Measurements from ENCODE around the gene NXF1. TPM values are rescaled to one million over a fixed set of nuclear protein-coding genes. Genes with fewer than 3 reads are reported as not detected.

Gene NXF1
- total RNA-seq: 47.5 and 52.9 TPM in 2 replicates

GRCh38 chr11:62805076-62805892 is at the start of gene NXF1:
NXF1 (minus strand) TSS chr11:62805440; CDS start chr11:62805356, 84 bp downstream.

DNA sequence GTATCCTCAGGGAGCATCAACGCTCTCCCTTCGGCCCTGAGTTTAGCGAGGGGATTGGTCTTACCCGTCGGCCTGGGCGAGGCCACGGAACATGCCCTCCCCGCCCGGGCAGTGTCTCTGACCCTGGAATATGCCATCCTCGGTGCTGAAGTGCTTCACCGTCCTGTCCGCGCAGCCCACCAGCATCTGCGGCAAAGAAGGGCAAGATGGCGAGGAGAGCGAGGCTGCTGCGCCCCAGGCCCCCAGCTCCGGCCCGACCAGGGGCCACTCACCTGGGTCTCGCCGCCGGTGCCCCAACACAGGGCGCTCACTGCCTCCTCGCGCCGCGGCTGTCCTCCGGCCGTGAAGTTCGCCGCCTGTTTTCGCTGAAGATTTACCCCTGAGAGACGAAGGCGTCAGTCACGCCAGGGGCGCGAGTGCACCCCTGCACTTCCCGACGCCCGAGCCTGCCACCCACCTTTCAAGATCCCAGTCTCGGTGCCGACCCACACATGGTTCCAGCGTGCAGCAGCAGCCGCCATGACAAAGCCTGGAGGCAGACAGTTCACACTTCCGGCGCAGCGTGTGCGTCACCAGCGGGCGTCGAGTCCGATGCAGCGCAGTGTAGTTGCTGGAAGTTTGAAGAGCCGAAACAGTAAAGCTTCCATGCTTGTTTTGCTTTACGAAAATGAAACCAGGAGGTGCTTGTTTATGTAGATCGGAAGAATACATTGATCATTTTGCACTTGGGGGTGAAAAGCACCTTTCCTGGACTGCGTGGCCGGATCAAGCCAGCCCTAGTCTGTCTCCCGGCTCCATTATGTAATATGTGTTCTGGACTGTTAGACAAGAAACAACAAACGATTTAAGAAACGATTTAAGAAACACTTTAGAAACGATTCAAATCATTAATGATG is 34.1 kb upstream of the NXF1 start, which contains the start of gene WDR74:
WDR74 (minus strand) TSS at position 541 of the 896 bp plus-strand sequence; CDS start at position 521, 20 bp downstream.

GRCh38 chr11:62832336-62833234 is 27.3 kb upstream of the NXF1 start, which contains the start of gene TEX54:
TEX54 (minus strand) TSS chr11:62832841.

DNA sequence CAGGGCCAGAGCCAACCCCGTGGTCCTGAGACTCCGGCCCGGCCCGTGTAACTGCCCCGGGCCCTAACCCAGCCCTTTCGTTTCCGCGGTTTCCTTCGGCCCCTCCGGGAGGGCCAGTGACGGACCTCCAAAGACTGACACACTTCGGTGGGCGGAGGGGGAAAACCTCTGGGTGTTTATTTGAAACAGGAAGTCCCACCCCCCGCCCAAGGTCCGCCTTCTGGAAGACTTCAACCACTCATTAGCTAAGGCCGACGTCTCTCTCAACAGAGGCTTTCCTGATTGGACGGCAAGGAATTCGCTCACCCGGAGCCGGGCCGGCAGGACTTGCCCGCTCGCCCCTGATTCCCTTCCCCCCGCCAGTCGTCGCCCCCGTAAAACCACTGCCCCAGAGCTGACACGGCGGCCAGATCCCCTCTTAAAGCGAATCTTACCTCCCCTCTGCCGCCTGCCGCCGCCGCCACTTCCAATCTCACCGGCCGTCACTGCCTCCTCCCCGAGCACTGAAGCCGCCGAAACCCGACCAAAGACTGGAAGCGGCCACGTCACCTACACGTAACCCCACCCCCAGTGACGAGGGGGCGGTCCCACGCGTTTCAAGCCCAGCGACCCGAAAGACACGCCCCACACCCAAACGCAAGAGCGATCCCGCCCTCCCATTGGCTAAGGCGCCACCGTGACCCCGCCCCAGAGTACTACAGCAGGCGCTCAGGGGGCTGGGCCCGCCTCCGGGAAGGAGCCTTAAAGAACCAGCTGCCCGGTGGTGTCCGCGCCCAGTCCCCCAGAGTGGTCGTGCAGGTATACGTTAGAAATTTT is 26.5 kb upstream of the NXF1 start, which contains the start of gene STX5:
STX5 (minus strand) TSS at position 532 of the 816 bp plus-strand sequence. CDS start 808 bp downstream, outside the sequence.

GRCh38 chr11:62791501-62792201 is 13.6 kb downstream of the NXF1 start, which contains the start of gene TMEM223:
TMEM223 (minus strand) TSS chr11:62792006; CDS start chr11:62791994, 12 bp downstream.

GRCh38 chr11:62787005-62787759 is 18.1 kb downstream of the NXF1 start, which contains the start of gene TMEM179B:
TMEM179B (plus strand) TSS chr11:62787402; CDS start chr11:62787432, 30 bp downstream.

GRCh38 chr11:62771144-62772021 is 33.9 kb downstream of the NXF1 start, which contains the start of gene TAF6L:
TAF6L (plus strand) TSS chr11:62771396; CDS start chr11:62775784, 4,388 bp downstream.

GRCh38 chr11:62753736-62754603 is 51.3 kb downstream of the NXF1 start, which contains the start of gene ZBTB3:
ZBTB3 (minus strand) TSS chr11:62754160; CDS start chr11:62753664, 496 bp downstream.

Small RNAs within 50 kb of the gene (small RNA-seq; reads per million reads assigned to genes)
- gene MIR6514 (2.4 reads per million, percentile 56 among the genes with 10 or more reads in this experiment), gene RF00099 (not detected), gene RNU6-118P (not detected), gene SNORD22 (not detected), gene SNORD26 (not detected), gene SNORD27 (not detected), gene SNORD28 (not detected), gene SNORD30 (283 reads per million, percentile 99 among the genes with 10 or more reads in this experiment)

Other genes with a start within 250 kb of the NXF1 start
- 1,113 and 1,272 TPM in 2 replicates for gene EEF1G, start 231.5 kb downstream of the NXF1 start, total RNA-seq
- gene TUT1, start 213.9 kb downstream of the NXF1 start, total RNA-seq: 8.5 and 12.6 TPM in 2 replicates
- gene MTA2, start 203.6 kb downstream of the NXF1 start, total RNA-seq: 195 and 203 TPM in 2 replicates
- 28.2 and 35.3 TPM in 2 replicates for gene EML3, start 192.7 kb downstream of the NXF1 start, total RNA-seq
- gene ROM1, start 192.2 kb downstream of the NXF1 start, total RNA-seq: 3.7 and 5.1 TPM in 2 replicates
- 11.8 and 12.3 TPM in 2 replicates for gene B3GAT3, start 183.5 kb downstream of the NXF1 start, total RNA-seq
- 219 and 230 TPM in 2 replicates for gene GANAB, start 158.8 kb downstream of the NXF1 start, total RNA-seq
- gene INTS5, start 152.1 kb downstream of the NXF1 start, total RNA-seq: 23.5 and 27.5 TPM in 2 replicates
- 32.7 and 44.0 TPM in 2 replicates for gene C11orf98, start 140.2 kb downstream of the NXF1 start, total RNA-seq
- gene CSKMT, start 140.1 kb downstream of the NXF1 start, total RNA-seq: 7.7 and 10.6 TPM in 2 replicates
- gene UQCC3, start 133.8 kb downstream of the NXF1 start, total RNA-seq: 5.8 and 5.9 TPM in 2 replicates
- gene LBHD1, start 133.2 kb downstream of the NXF1 start, total RNA-seq: 4.8 and 6.0 TPM in 2 replicates
- gene UBXN1, start 126.4 kb downstream of the NXF1 start, total RNA-seq: 96.7 and 129 TPM in 2 replicates
- not detected in 2 replicates for gene LRRN4CL, start 115.9 kb downstream of the NXF1 start, total RNA-seq
- gene BSCL2, start 98.0 kb downstream of the NXF1 start, total RNA-seq: 16.5 and 16.8 TPM in 2 replicates
- gene GNG3, start 97.8 kb downstream of the NXF1 start, total RNA-seq: not detected in 2 replicates
- 22.6 and 24.3 TPM in 2 replicates for gene HNRNPUL2, start 78.0 kb downstream of the NXF1 start, total RNA-seq
- gene TTC9C, start 77.0 kb downstream of the NXF1 start, total RNA-seq: 27.1 and 32.9 TPM in 2 replicates
- gene ZBTB3, start 51.3 kb downstream of the NXF1 start, total RNA-seq: 7.2 and 8.0 TPM in 2 replicates
- 44.5 and 48.2 TPM in 2 replicates for gene POLR2G, start 43.9 kb downstream of the NXF1 start, total RNA-seq
- gene TAF6L, start 34.0 kb downstream of the NXF1 start, total RNA-seq: 16.2 and 19.7 TPM in 2 replicates
- gene TMEM179B, start 18.0 kb downstream of the NXF1 start, total RNA-seq: 28.4 and 31.9 TPM in 2 replicates
- 8.9 and 10.1 TPM in 2 replicates for gene TMEM223, start 13.4 kb downstream of the NXF1 start, total RNA-seq
- 28.1 TPM in 2 replicates for gene STX5, start 26.6 kb upstream of the NXF1 start, total RNA-seq
- gene TEX54, start 27.4 kb upstream of the NXF1 start, total RNA-seq: not detected in 2 replicates
- gene WDR74, start 34.1 kb upstream of the NXF1 start, total RNA-seq: 38.7 and 44.7 TPM in 2 replicates
- gene SLC3A2, start 75.5 kb upstream of the NXF1 start, total RNA-seq: 128 and 158 TPM in 2 replicates
- not detected in 2 replicates for gene CHRM1, start 115.9 kb upstream of the NXF1 start, total RNA-seq
- gene SLC22A6, start 179.5 kb upstream of the NXF1 start, total RNA-seq: not detected in 2 replicates
- gene SLC22A8, start 210.4 kb upstream of the NXF1 start, total RNA-seq: not detected in 2 replicates

Measured in thoracic aorta endothelial cell (primary cell).